ENCODE results near the gene SPOCD1. TPM values are rescaled to one million over a fixed set of nuclear protein-coding genes. Genes with fewer than 3 reads are reported as not detected.

Gene SPOCD1
- total and polyA plus RNA-seq, 4 donors, result under 0.01 to 0.19 (median 0.12) TPM; not detected in 1

GRCh38 chr1:31776516-31776915 lies 39.3 kb downstream of the SPOCD1 start:
- Histone ChIP-seq H3K27ac (ENCODE audit: low read depth in 1 of 2, low read length in 2 of 2) (no peak overlapping the region), H3K36me3 (ENCODE audit: control insufficient read depth in 4 of 4, insufficient read depth in 3 of 4, low read depth in 1 of 4, low read length in 3 of 4) (no peaks in the 10 kb centered on the region), H3K9me3 (ENCODE audit: control insufficient read depth in 4 of 4, low read length in 3 of 4) (peaks cover 0 to 3% (median 0%) of the 10 kb centered on the region in 4 donors), H3K9ac (ENCODE audit: low read depth in 1 of 2, low read length in 2 of 2) (no peak overlapping the region), H3K4me1 (ENCODE audit: control insufficient read depth in 4 of 4, insufficient read depth in 4 of 4, low read length in 3 of 4) (peaks cover 0 to 11% (median 5%) of the 10 kb centered on the region in 4 donors), H3K27me3 (ENCODE audit: control insufficient read depth in 4 of 4, insufficient read depth in 4 of 4, low read length in 3 of 4) (peaks cover 0 to 14% (median 5%) of the 10 kb centered on the region in 4 donors), H3K4me3 (ENCODE audit: low read depth in 1 of 3, low read length in 3 of 3) (no peak overlapping the region)
- TF ChIP-seq REST (IDR thresholded peaks at IDR 0.05), result no peak
- TF ChIP-seq NR2F2 (IDR thresholded peaks at IDR 0.05), result no peak
- TF ChIP-seq FOXA2 (IDR thresholded peaks at IDR 0.05), result no peak
- no peak for TF ChIP-seq GABPA (IDR thresholded peaks at IDR 0.05 in 1 of 2, conservative IDR thresholded peaks at IDR 0.05 in 1 of 2)
- TF ChIP-seq, protein P1, sequence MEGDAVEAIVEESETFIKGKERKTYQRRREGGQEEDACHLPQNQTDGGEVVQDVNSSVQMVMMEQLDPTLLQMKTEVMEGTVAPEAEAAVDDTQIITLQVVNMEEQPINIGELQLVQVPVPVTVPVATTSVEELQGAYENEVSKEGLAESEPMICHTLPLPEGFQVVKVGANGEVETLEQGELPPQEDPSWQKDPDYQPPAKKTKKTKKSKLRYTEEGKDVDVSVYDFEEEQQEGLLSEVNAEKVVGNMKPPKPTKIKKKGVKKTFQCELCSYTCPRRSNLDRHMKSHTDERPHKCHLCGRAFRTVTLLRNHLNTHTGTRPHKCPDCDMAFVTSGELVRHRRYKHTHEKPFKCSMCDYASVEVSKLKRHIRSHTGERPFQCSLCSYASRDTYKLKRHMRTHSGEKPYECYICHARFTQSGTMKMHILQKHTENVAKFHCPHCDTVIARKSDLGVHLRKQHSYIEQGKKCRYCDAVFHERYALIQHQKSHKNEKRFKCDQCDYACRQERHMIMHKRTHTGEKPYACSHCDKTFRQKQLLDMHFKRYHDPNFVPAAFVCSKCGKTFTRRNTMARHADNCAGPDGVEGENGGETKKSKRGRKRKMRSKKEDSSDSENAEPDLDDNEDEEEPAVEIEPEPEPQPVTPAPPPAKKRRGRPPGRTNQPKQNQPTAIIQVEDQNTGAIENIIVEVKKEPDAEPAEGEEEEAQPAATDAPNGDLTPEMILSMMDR (IDR thresholded peaks at IDR 0.05; ENCODE audit: low read depth, low read length, missing input control), result no peak
- TF ChIP-seq JUND (IDR thresholded peaks at IDR 0.05), result no peak
- no peak for TF ChIP-seq FOXA1 (IDR thresholded peaks at IDR 0.05)
- TF ChIP-seq TAF1 (conservative IDR thresholded peaks at IDR 0.05), result no peak
- TF ChIP-seq, protein P2, sequence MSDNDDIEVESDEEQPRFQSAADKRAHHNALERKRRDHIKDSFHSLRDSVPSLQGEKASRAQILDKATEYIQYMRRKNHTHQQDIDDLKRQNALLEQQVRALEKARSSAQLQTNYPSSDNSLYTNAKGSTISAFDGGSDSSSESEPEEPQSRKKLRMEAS (IDR thresholded peaks at IDR 0.05), result no peak
- TF ChIP-seq HNF4G (IDR thresholded peaks at IDR 0.05), result no peak
- no peak for TF ChIP-seq RAD21 (IDR thresholded peaks at IDR 0.05)
- TF ChIP-seq ZBTB33 (IDR thresholded peaks at IDR 0.05), result no peak
- no peak for TF ChIP-seq YY1 (IDR thresholded peaks at IDR 0.05)
- TF ChIP-seq HNF4A (conservative IDR thresholded peaks at IDR 0.05), result no peak
- TF ChIP-seq, protein P3, sequence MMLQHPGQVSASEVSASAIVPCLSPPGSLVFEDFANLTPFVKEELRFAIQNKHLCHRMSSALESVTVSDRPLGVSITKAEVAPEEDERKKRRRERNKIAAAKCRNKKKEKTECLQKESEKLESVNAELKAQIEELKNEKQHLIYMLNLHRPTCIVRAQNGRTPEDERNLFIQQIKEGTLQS (IDR thresholded peaks at IDR 0.05), result no peak
- TF ChIP-seq EGR1 (IDR thresholded peaks at IDR 0.05; ENCODE audit: low read depth in 2 of 2), result no peak
- no peak for TF ChIP-seq SP1 (IDR thresholded peaks at IDR 0.05)
- no peak for TF ChIP-seq RXRA (IDR thresholded peaks at IDR 0.05)
- no peak for DNase-seq (ENCODE audit: low spot score)
- 77% methylated on average over 3 of the region's 3 CpGs for WGBS

All from liver (tissue), 9 donors.